Esophagus (tissue), 2 donors: ENCODE measurements around the gene NDN. TPM values are rescaled to one million over a fixed set of nuclear protein-coding genes. Genes with fewer than 3 reads are reported as not detected.

Experiments used
- H3K27ac ChIP-seq, 2 donors: one replicate each; pipeline ENCODE4 v1.5.1; 2013; ENCODE audit warnings: low read depth in 2 of 2, mild to moderate bottlenecking in 2 of 2, inconsistent platforms in 1 of 2, low read length in 1 of 2, moderate library complexity in 1 of 2
- H3K27me3 ChIP-seq, 2 donors: one replicate each; pipeline ENCODE4 v1.6.1; 2013; ENCODE audit warnings: low read length in 2 of 2, control low read depth in 1 of 2, mild to moderate bottlenecking in 1 of 2; ENCODE audit not compliant: insufficient read depth in 2 of 2, control insufficient read depth in 1 of 2
- H3K36me3 ChIP-seq, 2 donors: one replicate each; pipeline ENCODE4 v1.6.1; 2013; ENCODE audit warnings: low read length in 1 of 2; ENCODE audit not compliant: control insufficient read depth in 2 of 2, insufficient read depth in 2 of 2
- H3K4me1 ChIP-seq, 2 donors: one replicate each; pipeline ENCODE4 v1.6.1; 2013; ENCODE audit warnings: low read length in 1 of 2; ENCODE audit not compliant: control insufficient read depth in 2 of 2, insufficient read depth in 2 of 2
- H3K4me3 ChIP-seq, 2 donors: one replicate each; pipeline ENCODE4 v1.5.1; 2013; ENCODE audit warnings: low read length in 2 of 2, mild to moderate bottlenecking in 2 of 2, low read depth in 1 of 2, moderate library complexity in 1 of 2
- H3K9me3 ChIP-seq, 2 donors: one replicate each; pipeline ENCODE4 v1.6.1; 2013; ENCODE audit warnings: mild to moderate bottlenecking in 2 of 2, low read depth in 1 of 2, low read length in 1 of 2, moderate library complexity in 1 of 2; ENCODE audit not compliant: control insufficient read depth in 2 of 2, insufficient read depth in 1 of 2
- WGBS, 2 donors: extraction: QIAGEN DNeasy Blood & Tissue Kit; methylation state at CpG; one replicate each; pipeline ENCODE4 v1.1.7; 2013; 5-methylcytosine and 5-hydroxymethylcytosine counted together
- polyA plus RNA-seq, 2 donors: library from polyadenylated mRNA; stranded (reverse); fragments of 200-250 nt; gene quantifications; one replicate each; pipeline ENCODE4 v1.2.3, GENCODE V29; 2013
- donor health status: healthy with polysubstance abuse.
- donor health status: Bipolar disorder and iron deficiency.

Gene NDN
- polyA plus RNA-seq, 2 donors = 5.1 to 15.8 TPM

DNA sequence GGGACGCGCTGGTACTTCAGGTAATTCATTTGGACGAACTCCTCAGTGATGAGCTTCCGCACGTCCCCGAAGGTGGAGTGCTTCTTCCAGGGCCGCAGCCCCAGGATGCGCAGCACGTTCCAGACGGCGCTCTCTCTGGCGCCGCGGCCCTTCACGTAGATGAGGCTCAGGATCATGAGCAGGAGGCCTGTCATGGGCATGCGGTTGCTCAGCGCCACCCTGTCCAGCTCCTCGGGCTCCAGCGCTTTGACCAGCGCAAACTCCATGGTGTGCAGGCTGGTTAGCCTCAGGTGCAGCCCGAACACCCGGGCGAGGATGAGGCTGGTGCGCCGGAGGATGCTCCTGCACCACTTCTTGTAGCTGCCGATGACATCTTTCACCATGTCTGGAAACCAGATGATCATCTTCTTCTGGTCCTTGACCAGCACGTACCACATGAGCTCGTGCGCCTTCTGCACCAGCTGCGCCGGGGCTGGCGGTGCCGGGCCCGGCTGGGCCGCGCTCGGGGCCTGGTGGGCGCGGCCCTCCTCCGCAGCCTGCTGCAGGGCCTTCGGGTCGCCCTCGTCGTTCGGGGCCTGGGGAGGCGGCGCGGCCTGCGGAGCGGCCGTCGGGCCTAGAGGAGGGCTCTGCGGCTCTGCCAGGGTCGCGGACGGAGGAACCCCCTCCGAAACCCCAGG is 501 bp downstream of the NDN start:
- H3K9me3 ChIP-seq = peaks cover 2 to 3% of the 10 kb centered on the region in 2 donors
- 40 to 47% methylated on average over 57 of the region's 57 CpGs for WGBS, 2 donors
- peak overlapping the region; percentile 51 to 58 for H3K4me3 ChIP-seq
- no peaks in the 10 kb centered on the region for H3K4me1 ChIP-seq
- no peaks in the 10 kb centered on the region for H3K36me3 ChIP-seq
- no peaks in the 10 kb centered on the region for H3K27me3 ChIP-seq
- H3K27ac ChIP-seq = no peak overlapping the region

- Histone ChIP-seq H3K27ac (no peak overlapping the region), H3K36me3 (no peaks in the 10 kb centered on the region), H3K4me3 (no peak overlapping the region), H3K4me1 (no peaks in the 10 kb centered on the region), H3K9me3 (no peaks in the 10 kb centered on the region), H3K27me3 (no peaks in the 10 kb centered on the region)
- 42 to 50% methylated on average over 3 of the region's 3 CpGs for WGBS, 2 donors
These were observed 15.6 kb downstream of the NDN start for GRCh38 chr15:23671481-23671880.

GRCh38 chr15:23670970-23671369 is 16.1 kb downstream of the NDN start:
- no peaks in the 10 kb centered on the region for H3K36me3 ChIP-seq
- H3K4me1 ChIP-seq = no peaks in the 10 kb centered on the region
- no peak overlapping the region for H3K27ac ChIP-seq
- H3K27me3 ChIP-seq = no peaks in the 10 kb centered on the region
- H3K4me3 ChIP-seq = no peak overlapping the region
- no peaks in the 10 kb centered on the region for H3K9me3 ChIP-seq
- 86 to 91% methylated on average over 1 of the region's 1 CpG for WGBS, 2 donors

DNA sequence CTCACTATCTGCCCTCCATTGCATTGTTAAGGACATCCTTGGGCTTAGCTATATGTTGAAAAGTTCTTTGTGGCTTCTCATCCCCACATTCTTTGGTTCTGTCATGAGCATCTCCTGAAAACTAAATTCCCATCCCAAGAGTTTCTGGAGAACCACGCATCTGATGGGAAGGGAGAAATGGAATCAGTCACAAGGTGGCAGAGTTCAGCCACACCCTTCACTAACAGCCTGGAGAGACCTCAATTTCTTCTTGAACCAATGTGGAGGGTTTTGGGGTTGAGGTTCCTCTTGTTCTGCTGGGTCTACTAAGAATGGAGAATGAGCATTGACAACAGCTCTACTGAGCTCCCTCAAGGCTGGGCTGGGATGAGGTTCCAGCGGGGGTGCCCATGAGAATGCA is 23.9 kb downstream of the NDN start:
- Histone ChIP-seq H3K27ac (no peak overlapping the region), H3K4me3 (no peak overlapping the region), H3K27me3 (no peaks in the 10 kb centered on the region), H3K36me3 (no peaks in the 10 kb centered on the region), H3K4me1 (no peaks in the 10 kb centered on the region), H3K9me3 (no peaks in the 10 kb centered on the region)
- WGBS, 2 donors = 53 to 69% methylated on average over 2 of the region's 2 CpGs

GRCh38 chr15:23648920-23649515 is 38.1 kb downstream of the NDN start:
- no peak overlapping the region for H3K27ac ChIP-seq
- no peaks in the 10 kb centered on the region for H3K4me1 ChIP-seq
- peaks cover 0 to 2% of the 10 kb centered on the region in 2 donors for H3K27me3 ChIP-seq
- peaks cover 0 to 7% of the 10 kb centered on the region in 2 donors for H3K9me3 ChIP-seq
- H3K36me3 ChIP-seq = no peaks in the 10 kb centered on the region
- H3K4me3 ChIP-seq = no peak overlapping the region
- WGBS, 2 donors = 23 to 25% methylated on average over 6 of the region's 6 CpGs

- 50 to 54% methylated on average over 37 of the region's 37 CpGs for WGBS, 2 donors
- H3K4me3 ChIP-seq = no peak within 1 kb of the TSS
- H3K4me1 ChIP-seq = no peaks in the 10 kb centered on the region
- peaks cover 0 to 2% of the 10 kb centered on the region in 2 donors for H3K27me3 ChIP-seq
- H3K9me3 ChIP-seq = peaks cover 0 to 7% of the 10 kb centered on the region in 2 donors
- H3K27ac ChIP-seq = no peak within 1 kb of the TSS
- H3K36me3 ChIP-seq = no peaks in the 10 kb centered on the region
These were observed 39.4 kb downstream of the NDN start, which contains the start of gene MAGEL2 for GRCh38 chr15:23647421-23648370. Gene MAGEL2 (minus strand): TSS chr15:23647867. CDS start chr15:23647742, 125 bp downstream.

DNA sequence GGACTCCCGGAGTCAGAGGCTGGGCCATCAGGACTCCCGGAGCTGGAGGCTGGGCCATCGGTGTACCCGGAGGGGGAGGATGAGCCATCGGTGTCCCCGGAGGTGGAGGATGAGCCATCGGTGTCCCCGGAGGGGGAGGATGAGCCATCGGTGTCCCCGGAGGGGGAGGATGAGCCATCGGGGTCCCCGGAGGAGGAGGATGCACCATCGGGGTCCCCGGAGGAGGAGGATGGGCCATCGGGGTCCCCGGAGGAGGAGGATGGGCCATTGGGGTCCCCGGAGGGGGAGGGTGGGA is 40.2 kb downstream of the NDN start:
- Histone ChIP-seq H3K36me3 (no peaks in the 10 kb centered on the region), H3K9me3 (peaks cover 0 to 7% of the 10 kb centered on the region in 2 donors), H3K27ac (no peak overlapping the region), H3K4me1 (no peaks in the 10 kb centered on the region), H3K27me3 (peaks cover 0 to 2% of the 10 kb centered on the region in 2 donors), H3K4me3 (no peak overlapping the region)
- 84 to 85% methylated on average over 17 of the region's 17 CpGs for WGBS, 2 donors

- Histone ChIP-seq H3K27ac (no peak overlapping the region), H3K9me3 (peaks cover 0 to 7% of the 10 kb centered on the region in 2 donors), H3K4me1 (no peaks in the 10 kb centered on the region), H3K27me3 (peaks cover 0 to 2% of the 10 kb centered on the region in 2 donors), H3K4me3 (no peak overlapping the region), H3K36me3 (no peaks in the 10 kb centered on the region)
- WGBS, 2 donors = 94 to 96% methylated on average over 44 to 51 of the region's 51 CpGs
These were observed 40.7 kb downstream of the NDN start for GRCh38 chr15:23646165-23647000.
